GM18861 (cell line): ENCODE measurements around the gene MYH14.
"Not testable (repeated sequence)": the region's sequence is repeated elsewhere in the genome, so short reads cannot be mapped to it uniquely, and the experiment has no call there.

Source experiments
- ATAC-seq: cut with Tn5 transposase; IDR thresholded peaks from one replicate; pipeline ENCODE4 v1.9.1; 2021; ENCODE audit not compliant: unreplicated experiment

The MYH14 gene

DNA sequence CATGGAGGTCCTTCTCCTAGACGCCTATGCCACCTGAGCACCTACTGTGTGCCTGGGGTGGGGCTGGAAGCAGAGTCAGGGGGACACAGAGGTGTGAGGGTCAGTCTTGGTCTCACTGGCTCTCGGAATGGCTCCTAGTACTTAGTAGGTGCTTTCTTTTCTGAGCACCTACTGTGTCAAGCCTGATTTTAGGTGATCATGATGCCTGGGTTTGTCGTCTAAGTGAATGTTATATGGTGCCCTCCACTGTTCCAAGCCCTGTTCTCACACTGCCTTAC lies 20.0 kb downstream of the MYH14 start:
- ATAC-seq = no peak

DNA sequence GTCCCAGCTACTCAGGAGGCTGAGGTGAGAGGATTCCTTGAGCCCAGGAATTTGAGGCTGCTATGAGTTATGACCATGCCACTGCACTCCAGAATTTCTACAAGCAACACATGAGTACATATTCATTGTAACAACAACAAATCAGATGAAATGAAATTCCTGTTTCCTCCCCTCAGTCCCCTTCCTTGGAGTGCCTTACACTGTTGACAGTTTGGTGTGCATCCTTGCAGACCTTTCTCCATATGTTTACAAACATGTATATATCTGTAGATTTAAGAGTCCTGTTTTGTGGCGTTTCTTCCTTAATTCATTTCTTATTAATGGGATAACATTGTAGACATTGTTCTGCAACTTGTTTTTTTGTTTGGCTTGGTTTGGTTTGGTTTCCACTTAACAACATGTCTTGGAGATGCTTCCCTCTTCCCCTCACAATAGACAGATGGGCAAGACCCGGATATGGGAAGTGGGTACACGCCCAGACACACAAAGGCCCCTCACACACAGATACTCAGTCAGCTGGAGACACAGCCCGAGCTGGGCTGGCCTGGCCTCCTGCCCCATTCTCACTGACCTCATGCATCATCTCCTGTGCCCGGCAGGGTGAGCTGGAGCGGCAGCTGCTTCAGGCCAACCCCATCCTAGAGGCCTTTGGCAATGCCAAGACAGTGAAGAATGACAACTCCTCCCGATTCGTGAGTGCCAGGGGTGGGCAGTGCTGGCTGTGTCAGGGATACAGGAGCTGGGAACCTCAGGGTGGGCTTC lies 21.7 kb downstream of the MYH14 start:
- no peak for ATAC-seq

DNA sequence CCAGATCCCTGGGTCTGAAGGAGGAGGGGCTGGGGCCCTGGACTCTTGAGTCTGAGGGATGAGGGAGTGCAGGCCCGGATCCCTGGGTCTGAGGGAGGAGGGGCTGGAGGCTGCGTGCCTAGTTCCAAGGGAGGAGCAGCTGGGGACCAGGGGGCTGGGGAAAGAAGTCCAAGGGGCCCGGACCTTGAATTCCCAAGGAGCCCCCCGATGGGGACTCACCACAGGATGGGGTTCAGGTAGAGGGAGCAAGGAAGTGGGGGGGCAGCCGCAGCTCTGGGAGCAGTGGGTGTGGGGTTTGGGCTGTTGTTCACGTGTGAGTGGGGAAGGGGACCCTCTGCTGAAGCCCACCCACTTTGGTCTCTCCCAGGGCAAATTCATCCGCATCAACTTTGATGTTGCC lies 23.1 kb downstream of the MYH14 start:
- ATAC-seq = no peak

DNA sequence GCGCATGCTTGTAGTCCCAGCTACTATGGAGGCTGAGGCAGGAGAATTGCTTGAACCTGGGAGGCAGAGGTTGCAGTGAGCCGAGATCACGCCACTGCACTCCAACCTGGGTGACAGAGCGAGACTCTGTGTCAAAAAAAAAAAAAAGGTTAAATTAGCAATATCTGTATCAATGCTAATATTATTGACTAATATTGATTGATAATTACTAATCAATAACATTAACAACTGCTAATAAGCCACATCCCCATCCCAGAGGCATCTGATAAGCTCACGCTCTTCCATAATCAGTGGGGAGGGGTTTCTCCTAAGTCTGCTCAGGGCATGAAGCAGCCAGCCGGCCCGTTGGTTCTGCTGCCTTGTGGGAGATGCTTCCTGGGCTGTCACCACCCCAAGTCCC lies 24.7 kb downstream of the MYH14 start:
- ATAC-seq = not testable (repeated sequence)

DNA sequence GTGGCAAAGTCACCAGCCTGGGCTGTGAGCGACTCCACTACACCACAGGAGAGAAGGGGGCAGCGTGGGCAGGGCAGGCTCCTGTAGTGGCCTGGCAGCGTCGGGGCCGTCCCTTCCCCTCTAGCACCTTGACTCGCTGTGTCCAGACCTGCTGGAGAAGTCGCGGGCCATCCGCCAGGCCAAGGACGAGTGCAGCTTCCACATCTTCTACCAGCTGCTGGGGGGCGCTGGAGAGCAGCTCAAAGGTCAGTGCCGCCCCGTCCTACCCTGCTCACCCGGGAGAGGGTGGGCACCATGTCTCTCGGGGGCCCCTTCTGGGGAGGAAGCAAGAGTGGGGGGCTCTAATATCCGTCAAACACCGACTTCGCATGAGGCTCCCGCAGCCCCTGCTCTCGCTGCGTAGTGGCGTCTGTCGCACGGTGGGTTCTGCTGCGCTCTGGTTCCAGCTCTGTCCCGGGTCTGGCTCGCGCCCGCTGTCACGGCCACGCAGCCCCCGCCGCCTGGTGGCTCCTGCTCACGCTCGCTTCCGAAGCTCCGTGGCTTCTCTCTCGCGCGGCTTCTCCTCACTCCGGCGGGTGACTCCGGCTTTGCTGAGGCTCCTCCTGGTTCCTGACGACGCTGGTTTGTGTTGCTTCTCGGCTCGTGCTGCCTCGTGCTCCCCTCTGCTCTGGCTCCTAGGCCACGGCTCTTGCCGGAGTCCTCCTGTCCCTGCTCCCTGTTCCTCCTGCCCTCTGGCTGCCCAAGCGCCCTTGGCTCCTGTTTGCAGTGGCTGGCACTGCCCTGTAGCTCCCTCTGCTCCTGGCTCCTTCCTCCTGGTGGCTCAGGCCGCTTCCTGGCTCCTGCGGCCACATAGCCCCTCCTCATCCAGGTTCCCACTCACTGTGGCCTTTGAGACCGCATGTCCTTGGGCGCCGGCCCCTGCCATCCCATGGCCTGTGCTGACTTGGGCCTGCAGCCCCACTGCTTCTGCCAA lies 27.2 kb downstream of the MYH14 start:
- no peak for ATAC-seq

DNA sequence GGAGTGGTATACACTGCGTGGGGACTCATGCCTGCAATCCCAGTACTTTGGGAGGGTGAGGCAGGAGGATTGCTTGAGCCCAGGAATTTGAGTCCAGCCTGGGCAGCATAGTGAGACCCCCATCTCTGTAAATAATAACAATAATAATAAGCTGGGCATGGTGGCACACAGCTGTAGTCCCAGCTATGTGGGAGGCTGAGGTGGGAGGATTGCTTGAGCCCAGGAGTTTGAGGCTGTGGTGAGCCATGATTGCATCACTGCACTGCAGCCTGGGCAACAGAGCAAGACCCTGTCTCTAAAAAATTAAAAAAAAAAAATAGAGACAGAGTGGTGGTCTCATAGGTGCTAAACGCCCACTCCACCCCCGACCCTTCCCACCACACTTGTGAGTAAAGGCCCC lies 28.0 kb downstream of the MYH14 start:
- not testable (repeated sequence) for ATAC-seq

DNA sequence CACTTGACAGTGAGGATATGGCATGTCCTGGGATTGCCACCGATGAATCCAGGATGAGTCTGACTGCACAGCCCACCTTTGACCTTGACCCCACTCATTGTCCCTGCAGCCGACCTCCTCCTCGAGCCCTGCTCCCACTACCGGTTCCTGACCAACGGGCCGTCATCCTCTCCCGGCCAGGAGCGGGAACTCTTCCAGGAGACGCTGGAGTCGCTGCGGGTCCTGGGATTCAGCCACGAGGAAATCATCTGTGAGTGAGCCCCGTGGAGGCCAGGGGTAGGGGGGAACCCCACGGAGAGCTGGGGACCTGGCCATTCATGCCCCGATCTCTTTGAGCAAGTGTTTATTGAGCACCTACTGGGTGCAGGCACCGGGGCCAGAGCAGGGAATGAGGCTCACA lies 28.4 kb downstream of the MYH14 start:
- no peak for ATAC-seq

DNA sequence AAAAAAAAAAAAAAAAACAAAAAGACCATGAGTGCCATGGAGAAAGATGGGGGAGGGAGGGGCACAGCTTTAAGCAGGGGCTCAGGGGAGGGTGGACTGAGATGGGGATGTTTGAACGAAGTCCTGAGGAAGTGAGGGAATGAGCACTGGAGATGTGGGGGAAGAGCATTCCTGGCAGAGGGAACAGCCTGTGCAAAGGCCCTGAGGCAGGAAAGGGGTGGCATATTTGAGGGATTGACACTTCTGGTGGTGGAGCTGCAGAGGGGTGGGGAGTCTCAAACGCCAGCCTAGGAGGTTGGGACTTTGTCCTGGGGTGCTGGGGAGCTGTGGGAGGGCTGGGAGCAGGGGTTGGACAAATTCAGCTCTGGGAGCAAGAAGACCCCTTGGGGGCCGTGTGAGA lies 29.2 kb downstream of the MYH14 start:
- no peak for ATAC-seq

DNA sequence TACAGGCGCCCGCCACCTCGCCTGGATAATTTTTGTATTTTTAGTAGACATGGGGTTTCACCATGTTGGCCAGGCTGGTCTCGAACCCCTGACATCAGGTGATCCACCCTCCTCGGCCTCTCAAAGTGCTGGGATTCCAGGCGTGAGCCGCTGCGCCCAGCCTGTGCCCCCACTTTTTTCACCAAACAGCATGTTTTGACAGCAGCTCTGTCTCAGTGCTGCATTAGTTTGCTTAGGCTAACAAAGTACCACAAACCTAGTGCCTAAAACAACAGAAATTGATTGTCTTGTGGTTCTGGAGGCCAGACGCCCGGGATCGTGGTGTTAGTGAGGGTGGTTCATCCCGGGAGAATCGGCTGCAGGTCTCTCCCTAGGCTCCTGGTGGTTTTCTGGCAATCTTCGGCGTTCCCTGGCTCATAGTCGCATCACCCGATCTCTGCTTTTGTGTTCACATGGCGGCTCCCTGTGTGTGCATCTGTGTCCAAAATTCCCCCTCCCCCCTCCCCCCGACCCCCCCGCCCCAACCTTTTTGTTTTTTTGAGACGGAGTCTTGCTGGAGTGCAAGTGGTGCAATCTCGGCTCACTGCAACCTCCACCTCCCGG lies 30.0 kb downstream of the MYH14 start:
- no peak for ATAC-seq

DNA sequence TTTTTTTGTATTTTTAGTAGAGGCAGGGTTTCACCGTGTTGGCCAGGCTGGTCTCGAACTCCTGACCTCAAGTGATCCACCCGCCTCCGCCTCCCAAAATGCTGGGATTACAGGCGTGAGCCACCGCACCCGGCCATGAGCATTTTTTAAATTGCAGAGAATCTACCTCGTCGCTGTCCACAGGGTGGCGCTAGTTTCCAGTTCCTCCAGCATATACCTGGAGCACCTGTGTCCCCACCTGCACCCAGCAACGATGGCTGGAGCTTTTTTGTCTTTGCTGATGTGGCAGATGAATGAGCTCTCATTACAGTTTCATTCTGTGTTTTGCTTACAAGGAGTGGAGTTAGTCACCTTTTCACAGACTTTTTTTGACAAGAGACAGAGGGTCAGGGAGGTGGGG lies 34.1 kb downstream of the MYH14 start:
- not testable (repeated sequence) for ATAC-seq

DNA sequence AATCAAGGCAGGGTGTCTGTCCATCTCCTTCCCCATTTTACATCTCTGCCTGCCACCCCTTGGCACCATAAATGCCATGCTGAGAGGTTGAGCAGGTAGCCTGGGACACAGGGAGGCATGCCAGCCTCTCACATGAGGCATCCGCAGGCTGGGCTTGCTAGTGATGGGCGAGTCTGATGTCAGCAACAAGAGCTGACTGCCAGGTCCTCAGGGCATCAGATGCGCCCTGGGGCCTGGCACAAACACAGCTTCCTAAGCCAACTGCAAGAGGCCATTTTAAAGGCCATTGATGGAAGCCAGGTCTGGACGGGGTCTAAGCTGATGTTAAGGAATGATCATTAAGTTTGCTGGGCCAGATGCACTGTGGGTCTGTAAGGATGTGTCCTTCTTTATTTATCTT lies 34.6 kb downstream of the MYH14 start:
- ATAC-seq = no peak

DNA sequence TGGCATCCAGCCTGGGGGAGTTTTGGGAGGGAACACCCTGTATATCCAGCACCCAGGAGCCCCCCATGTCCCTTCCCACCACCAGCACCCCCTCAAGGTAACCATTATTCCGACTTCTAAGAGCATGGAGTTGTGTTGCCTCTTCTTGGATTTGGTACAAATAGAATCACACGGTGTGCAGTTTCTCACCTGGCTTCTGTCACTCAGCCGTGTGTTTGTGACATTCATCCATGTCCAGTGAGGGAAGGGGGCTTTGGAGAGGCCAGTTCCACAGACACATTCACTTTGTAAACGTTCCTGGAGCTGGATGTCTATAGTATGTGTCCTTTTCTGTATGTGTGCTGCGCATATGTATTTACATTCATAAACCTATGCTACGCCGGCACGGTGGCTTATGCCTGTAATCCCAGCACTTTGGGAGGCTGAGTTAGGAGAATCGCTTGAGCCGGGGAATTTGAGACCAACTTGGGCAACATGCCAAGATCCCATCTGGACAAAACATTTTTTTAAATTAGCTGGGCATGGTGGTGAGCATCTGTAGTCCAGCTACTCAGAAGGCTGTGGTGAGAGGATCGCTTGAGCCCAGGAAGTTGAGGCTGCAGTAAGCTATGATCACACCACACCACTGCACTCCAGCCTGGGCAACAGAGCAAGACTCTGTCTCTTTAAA lies 36.6 kb downstream of the MYH14 start:
- no peak for ATAC-seq

DNA sequence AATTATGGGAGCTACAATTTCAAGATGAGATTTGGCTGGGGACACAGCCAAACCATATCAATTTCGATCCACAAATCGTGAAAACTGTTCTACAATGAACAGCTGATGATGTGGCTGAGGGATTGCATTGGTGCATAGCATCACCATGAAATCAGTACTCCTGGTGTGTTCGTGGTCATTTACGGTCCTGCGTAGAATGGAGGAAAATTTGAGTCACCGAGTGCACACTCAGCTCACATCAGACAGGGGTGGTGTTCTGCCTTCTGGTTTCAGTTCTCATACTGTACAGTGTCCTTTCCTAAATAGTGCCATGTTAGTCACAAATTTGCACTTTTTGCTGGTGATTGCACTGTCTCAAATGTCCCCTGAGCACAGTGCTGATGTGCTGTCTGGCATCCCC lies 39.2 kb downstream of the MYH14 start:
- ATAC-seq = no peak

DNA sequence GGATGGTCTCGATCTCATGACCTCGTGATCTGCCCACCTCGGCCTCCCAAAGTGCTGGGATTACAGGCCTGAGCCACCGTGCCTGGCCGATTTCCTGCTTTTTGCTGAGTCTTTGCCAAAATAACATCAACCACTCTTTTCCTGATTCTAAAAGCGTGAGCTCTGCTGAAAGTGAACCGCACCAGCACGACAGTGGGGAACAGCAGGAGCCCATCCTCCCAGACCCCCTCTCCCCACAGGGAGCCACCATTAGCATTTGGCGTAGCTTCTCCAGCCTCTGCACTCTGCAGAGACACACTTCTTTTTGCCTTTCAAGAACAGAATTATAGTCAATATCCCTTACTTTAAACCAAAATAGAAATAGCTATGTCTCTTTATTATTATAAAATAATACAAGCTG lies 41.3 kb downstream of the MYH14 start:
- no peak for ATAC-seq

DNA sequence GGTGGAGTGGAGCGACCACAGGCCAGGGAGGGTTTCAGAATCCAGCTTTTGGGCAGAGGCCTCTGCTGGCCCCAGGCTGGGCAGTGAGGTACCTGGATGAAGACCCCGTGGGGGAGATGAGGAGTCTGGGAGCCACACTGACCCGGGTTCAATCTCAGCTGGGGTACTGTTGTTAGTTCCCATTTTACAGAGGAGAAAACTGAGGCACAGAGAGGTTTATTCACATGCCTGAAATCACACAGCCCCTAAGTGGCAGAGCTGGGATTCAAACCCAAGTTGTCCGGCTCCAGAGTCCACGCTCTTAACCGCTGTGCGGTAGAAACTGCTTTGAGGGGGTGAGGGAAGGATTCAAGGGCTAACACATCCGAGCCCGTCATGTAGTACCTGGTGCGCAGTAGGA lies 45.0 kb downstream of the MYH14 start:
- ATAC-seq = no peak

DNA sequence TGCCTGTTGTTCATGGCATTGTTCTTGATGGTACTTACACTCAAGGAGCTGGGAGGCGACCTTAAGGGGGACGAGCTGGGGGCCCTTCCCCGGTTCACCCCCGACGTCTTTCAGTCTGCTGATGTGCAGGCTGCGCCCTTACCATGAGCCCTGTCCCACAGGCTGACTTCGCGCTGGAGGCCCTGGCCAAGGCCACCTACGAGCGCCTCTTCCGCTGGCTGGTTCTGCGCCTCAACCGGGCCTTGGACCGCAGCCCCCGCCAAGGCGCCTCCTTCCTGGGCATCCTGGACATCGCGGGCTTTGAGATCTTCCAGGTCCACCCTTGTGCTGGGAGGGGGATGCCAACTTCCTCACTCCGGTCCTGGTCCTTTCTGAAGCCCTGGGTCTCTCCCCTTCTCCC lies 45.4 kb downstream of the MYH14 start:
- ATAC-seq = no peak

DNA sequence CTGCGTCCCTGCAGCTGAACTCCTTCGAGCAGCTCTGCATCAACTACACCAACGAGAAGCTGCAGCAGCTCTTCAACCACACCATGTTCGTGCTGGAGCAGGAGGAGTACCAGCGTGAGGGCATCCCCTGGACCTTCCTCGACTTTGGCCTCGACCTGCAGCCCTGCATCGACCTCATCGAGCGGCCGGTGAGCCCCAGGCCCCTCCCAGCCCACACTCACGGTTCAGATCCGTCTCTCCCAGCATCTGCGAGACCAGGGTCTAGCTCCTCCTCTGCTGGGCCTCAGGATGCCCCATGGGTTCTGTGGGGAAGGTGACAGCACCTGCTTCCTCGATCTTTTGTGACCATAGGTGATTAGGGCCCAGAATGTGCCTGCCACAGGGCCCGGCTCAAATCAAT lies 46.2 kb downstream of the MYH14 start:
- no peak for ATAC-seq

DNA sequence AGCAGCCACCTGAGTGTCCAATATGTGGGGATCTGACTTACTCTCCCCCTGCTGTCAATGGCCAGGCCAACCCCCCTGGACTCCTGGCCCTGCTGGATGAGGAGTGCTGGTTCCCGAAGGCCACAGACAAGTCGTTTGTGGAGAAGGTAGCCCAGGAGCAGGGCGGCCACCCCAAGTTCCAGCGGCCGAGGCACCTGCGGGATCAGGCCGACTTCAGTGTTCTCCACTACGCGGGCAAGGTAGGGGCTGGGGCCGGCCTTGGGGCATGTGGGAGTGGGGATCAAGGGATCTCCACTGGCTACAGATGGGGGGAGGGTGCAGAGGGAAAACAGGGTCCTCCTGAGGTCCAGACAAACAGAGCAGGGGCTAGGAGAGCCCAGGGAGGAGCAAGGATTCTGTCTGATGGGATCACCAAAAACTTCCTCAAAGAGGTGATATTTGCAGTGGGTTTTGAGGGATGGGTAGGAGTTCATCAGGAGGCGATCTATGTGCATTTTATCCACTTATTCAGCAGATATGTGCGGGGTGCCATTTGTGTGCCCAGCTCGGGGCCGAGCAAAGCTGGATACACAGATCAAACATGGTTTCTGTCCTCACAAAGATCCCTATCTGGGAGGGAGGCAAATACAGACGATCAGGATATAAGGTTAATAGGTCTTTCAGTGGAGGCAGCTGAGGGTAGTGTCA lies 47.2 kb downstream of the MYH14 start:
- ATAC-seq = no peak

DNA sequence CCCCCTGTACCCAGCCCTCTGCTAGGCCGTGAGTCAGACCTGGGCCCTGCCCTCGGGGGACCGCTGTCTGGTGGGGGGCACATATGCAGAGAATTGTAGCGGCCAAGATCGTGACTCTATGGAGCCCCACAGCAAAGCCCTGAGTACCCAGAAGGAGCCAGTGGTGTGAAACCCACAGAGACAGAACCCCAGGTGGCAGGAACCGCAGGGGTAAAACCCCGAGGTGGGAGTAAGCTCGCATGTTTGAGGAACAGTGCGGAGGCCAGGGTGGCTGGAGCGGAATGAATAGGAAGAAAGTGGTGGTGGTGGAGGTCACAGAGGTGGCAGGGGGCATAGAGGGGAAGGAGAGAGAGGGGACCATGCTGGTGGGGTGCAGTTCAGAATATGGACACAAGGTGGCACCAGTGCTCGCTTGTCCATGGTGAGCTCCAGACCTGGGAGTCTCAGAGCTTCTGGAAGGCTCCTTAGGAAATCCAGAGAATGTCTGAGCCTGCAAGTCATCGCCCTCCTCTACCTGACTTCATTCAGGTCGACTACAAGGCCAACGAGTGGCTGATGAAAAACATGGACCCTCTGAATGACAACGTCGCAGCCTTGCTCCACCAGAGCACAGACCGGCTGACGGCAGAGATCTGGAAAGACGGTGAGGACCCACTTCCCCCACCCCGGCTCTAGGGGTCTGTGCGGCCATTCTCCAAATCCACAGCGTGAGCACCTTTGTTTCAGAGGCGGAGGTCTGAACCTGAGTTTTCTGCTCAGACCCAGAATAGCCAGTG lies 48.9 kb downstream of the MYH14 start:
- ATAC-seq = no peak

DNA sequence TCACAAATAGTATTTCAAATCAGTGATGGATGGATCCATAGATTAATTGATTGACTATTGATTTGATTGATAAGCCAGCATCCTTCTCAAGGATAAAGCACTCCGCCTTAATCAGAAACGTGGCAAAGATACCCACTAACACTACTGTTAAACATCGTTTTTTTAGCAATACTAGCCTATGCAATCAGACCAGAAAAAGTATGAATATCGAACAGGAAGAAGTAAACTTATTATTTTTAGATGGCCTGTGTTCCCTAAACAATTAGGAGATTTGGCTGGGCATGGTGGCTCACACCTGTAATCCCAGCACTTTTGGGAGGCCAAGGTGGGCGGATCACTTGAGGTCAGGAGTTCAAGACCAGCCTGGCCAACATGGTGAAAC lies 49.5 kb downstream of the MYH14 start:
- no peak for ATAC-seq
